ENCODE results near the gene S1PR4.
A peak's percentile ranks its signal among the peaks of the same experiment; 100 is the strongest.
"Not testable (repeated sequence)": the region's sequence is repeated elsewhere in the genome, so short reads cannot be mapped to it uniquely, and the experiment has no call there.

S1PR4 gene

GRCh38 chr19:3196064-3196932 lies 17.7 kb downstream of the S1PR4 start:
- no peak for DNase-seq

DNA sequence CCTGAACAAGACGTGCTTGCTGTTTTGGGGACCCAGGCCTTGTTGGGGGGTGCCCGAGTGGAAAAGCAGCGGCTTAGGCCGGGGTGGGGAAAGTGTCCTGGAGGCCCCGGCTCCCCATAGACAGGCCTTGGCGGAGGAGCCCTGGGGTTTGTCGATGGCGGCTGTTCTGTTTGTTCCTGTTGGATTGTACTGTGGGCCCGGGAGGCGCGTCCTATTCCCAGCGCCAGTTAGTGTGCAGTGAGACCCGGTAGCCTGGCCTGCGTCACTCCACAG lies 18.3 kb downstream of the S1PR4 start:
- no peak for DNase-seq

DNA sequence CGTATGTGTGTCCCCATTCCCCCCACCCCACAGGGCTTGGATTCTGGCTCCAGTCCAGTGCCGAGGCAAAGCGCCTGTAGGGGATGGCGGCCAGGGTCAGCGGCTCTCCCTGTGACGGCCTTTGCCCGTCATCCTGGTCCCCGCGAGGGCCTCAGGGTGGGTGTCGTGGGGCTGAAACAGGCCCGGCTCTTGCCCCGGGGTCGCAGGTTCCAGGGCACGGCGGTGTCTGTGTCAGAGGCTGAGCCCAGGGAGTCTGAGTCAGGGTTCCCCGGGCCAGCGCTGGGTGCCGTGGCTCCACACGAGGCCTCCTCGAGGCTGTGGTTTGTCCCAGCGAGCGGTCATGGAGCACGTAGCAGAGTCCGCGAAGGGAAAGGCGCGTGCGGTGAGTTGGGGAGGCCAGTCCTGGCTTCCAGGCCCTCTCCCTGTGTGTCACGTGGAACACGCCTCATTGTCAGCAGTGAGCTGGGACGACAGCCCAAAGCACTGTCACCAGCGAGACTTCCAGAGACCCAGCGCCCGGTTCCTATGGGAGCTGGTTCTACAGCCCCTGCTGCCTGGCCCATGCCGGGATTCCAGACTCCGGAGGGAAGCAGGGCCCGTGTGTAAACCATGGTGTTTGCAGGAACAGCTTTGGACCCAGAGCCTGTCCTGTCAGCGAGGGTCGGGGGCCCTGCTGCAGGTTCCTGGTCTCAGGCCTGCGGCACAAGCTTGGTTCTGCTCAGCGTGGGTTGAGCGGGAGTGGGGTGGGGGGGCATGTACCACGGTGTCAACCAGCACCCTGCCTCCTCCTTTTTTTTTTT lies 20.5 kb downstream of the S1PR4 start:
- no peak for DNase-seq

- peak in 1 of 4 experiments; percentile 11 for DNase-seq
These were observed 22.6 kb downstream of the S1PR4 start for GRCh38 chr19:3201072-3201700.

DNA sequence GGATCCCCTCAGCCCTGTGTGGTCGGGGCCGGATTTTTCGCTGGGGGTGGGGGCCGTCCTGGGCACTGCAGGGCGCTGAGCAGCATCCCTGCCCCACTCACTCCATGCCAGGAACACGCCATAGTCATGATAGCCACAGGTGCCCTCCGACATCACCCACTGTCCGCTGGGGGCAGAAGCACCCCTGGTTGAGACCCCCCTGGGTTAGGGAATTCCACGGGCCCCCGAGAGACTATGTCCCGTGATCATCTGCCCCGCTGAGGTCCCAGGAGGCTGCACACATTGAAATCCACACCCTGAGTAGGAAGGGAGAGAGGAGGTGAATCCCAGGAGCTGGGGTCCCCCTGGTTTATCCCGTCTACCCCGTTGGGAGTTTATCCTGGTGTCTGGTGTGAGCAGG lies 23.3 kb downstream of the S1PR4 start:
- no peak for DNase-seq

GRCh38 chr19:3202346-3202745 lies 23.8 kb downstream of the S1PR4 start:
- no peak for DNase-seq

GRCh38 chr19:3202895-3203294 lies 24.3 kb downstream of the S1PR4 start:
- DNase-seq, result not testable (repeated sequence)

GRCh38 chr19:3203805-3204645 lies 25.5 kb downstream of the S1PR4 start:
- no peak for DNase-seq

DNA sequence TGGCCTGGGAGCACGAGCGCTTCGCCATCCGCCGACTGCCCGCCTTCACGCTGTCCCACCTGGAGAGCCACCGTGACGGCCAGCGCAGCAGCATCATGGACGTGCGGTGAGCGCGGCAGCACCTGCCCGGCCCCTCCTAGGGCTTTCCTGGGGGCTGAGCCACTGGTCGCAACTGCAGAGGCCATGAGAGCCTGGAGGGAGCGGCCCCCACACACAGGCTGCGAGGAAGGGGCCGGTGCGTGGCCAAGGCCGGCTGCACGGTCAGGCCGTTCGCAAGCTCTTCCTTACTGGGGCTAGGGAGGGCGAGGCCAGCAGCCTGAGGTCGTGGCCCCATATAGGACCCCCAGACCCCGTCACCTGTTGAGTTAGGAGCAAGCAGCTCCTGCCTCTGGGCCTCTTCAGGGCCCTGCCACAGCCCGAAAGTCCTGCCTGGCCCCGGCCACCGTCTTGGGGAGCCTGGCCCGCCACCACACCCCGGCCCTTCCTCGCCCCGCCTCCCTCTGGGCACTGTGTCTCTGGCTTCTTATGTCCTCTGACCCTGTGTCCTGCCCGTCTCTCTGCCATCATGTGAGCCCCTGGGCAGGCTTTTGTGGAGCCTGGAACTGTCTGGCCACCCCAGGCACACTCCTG lies 26.2 kb downstream of the S1PR4 start:
- no peak for DNase-seq

DNA sequence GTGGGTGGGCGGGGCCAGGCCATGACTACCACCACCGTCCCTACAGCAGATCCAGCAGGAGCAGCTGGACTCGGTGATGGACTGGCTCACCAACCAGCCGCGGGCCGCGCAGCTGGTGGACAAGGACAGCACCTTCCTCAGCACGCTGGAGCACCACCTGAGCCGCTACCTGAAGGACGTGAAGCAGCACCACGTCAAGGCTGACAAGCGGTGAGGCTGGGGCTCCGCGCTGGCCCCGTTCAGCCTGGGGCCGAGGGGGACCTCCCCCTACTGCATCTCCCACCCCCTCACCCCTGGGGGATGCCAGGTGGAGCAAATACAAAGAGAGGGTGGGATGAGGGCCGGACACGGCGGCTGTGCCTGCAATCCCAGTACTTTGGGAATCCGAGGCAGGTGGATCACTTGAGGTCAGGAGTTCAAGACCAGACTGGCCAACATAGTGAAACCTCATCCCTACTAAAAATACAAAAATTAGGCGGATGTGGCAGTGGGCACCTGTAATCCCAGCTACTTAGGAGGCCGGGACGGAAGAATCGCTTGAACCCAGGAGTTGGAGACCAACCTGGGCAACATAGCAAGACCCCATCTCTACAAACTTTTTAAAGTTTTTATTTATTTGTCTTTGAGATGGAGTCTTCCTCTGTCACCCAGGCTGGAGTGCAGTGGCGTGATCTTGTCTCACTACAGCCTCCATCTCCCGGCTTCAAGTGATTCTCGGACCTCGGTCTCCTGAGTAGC lies 27.8 kb downstream of the S1PR4 start:
- no peak for DNase-seq

GRCh38 chr19:3207461-3208242 lies 29.1 kb downstream of the S1PR4 start:
- no peak for DNase-seq

GRCh38 chr19:3208317-3209207 lies 30.0 kb downstream of the S1PR4 start:
- DNase-seq, result no peak

- DNase-seq, result peak; percentile 66 to 81 (median 70)
These were observed 31.9 kb downstream of the S1PR4 start for GRCh38 chr19:3210347-3211017.

DNA sequence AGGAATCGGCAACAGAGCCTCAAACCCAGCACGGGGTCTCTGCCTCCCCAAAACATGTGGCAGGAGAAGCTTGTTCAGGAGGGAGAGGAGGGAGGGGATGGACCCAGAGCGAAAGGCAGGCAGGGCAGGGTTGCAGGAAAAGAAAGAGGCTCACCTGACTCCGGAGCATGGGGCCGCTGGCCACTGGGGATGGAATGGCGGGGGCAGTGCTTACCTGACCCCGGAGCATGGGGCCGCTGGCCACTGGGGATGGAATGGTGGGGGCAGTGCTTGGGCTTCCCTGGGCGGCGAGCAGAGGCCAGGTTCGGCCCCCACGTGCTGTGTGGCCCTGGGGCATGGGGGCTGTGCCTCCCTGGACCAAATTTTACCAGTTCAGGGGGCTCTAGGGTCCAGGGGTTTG lies 32.6 kb downstream of the S1PR4 start:
- DNase-seq, result no peak

GRCh38 chr19:3213159-3213558 lies 34.6 kb downstream of the S1PR4 start:
- DNase-seq, result no peak

DNA sequence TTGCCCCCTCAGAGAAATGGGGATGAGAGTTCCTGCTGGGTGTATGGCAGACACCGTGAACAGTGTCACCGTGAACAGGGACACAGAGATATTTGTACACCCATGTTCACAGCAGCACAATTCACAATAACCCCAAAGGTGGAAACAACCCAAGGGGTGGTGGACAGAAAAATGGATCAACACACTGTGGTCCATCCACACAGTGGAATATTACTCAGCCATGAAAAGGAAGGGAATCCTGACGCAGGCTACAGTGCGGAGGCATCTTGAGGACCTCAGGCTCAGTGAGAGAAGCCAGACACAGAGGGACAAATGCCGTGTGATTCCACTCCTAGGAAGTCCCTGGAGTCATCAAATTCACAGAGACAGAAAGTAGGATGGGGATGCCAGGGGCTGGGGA lies 38.3 kb downstream of the S1PR4 start:
- DNase-seq, result peak in 1 of 4 experiments; percentile 1

DNA sequence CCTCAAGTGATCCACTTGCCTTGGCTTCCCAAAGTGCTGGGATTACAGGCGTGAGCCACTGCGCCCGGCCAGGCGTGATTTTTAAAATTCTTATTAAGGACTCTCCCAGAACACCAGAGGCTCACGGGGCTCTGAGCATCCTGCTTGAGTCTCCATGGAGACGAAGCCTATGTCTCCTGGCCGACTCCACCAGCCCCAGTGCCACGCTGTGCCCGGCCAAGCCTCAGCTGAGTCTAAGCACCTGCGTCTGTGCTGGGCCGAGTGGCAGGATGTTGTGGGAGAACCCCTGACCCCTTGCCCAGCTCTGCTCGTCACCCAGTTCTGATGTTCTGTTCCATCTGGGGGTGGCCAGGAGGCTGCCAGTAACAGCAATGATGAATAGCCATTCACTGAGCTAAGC lies 42.0 kb downstream of the S1PR4 start:
- no peak for DNase-seq

DNA sequence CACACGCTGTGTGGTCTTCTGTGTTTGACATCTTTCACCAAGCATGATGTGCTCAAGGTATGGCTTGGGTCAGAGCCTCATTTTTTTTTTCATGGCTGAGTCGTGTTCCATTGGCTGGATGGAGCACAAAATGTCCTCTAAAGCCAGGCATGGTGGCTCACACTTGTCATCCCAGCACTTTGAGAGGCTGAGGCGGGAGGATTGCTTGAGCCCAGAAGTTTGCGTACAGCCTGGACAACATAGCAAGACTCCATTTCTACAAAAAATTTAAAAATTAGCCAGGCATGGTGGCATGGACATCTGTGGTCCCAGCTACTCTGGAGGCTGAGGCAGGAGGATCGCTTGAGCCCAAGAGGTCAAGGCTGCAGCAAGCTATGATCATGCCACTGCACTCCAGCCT lies 43.0 kb downstream of the S1PR4 start:
- DNase-seq, result not testable (repeated sequence)

GRCh38 chr19:3222709-3223108 lies 44.1 kb downstream of the S1PR4 start:
- no peak for DNase-seq
